ENCODE data around the gene APOE.
"Not testable (repeated sequence)": the region's sequence is repeated elsewhere in the genome, so short reads cannot be mapped to it uniquely, and the experiment has no call there.

APOE gene

DNA sequence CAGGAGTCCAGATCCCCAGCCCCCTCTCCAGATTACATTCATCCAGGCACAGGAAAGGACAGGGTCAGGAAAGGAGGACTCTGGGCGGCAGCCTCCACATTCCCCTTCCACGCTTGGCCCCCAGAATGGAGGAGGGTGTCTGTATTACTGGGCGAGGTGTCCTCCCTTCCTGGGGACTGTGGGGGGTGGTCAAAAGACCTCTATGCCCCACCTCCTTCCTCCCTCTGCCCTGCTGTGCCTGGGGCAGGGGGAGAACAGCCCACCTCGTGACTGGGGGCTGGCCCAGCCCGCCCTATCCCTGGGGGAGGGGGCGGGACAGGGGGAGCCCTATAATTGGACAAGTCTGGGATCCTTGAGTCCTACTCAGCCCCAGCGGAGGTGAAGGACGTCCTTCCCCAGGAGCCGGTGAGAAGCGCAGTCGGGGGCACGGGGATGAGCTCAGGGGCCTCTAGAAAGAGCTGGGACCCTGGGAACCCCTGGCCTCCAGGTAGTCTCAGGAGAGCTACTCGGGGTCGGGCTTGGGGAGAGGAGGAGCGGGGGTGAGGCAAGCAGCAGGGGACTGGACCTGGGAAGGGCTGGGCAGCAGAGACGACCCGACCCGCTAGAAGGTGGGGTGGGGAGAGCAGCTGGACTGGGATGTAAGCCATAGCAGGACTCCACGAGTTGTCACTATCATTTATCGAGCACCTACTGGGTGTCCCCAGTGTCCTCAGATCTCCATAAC lies at the start of gene APOE:
Gene APOE (plus strand): TSS at position 360 of the 724 bp plus-strand sequence. CDS start 829 bp downstream, outside the sequence.
- DNase-seq (ENCODE audit: low read depth in 1 of 2, low spot score in 1 of 2): no peak

- no peak for DNase-seq (ENCODE audit: low read depth in 1 of 2, low spot score in 1 of 2)
Observed at GRCh38 chr19:44856421-44857083, 49.0 kb upstream of the APOE start.

- DNase-seq (ENCODE audit: low read depth in 1 of 2, low spot score in 1 of 2): no peak
Observed at GRCh38 chr19:44857837-44858236, 47.8 kb upstream of the APOE start.

DNA sequence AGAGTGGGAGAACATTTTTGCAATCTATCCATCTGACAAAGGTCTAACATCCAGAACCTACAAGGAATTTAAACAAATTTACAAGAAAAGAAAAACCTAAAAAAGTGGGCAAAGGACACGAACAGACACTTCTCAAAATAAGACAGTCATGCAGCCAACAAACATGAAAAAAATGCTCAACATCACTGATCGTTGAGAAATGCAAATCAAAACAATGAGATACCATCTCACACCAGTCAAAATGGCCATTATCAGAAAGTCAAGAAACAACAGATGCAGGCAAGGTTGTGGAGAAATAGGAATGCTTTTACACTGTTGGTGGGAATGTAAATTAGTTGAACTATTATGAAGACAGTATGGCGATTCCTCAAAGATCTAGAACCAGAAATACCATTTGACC lies 44.0 kb upstream of the APOE start:
- not testable (repeated sequence) for DNase-seq (ENCODE audit: low read depth in 1 of 2, low spot score in 1 of 2)

DNA sequence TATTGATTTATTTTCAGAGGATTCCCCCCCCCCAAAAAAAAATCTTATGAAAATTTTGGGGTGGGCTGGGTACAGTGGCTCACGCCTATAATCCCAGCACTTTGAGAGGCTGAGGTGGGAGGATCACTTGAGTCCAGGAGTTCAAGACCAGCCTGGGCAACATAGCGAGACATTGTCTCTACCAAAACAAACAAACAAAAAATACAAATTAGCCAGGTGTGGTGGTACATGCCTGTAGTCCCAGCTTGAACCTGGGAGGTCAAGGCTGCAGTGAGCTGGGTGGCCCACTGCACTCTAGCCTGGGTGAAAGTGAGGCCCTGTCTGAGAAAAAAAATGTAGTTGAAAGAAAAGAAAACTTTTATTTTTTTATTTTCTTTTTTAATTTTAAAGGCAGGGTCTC lies 41.6 kb upstream of the APOE start:
- DNase-seq (ENCODE audit: low read depth in 1 of 2, low spot score in 1 of 2): no peak

GRCh38 chr19:44865196-44865767 lies 40.3 kb upstream of the APOE start:
- DNase-seq (ENCODE audit: low read depth in 1 of 2, low spot score in 1 of 2): no peak

DNA sequence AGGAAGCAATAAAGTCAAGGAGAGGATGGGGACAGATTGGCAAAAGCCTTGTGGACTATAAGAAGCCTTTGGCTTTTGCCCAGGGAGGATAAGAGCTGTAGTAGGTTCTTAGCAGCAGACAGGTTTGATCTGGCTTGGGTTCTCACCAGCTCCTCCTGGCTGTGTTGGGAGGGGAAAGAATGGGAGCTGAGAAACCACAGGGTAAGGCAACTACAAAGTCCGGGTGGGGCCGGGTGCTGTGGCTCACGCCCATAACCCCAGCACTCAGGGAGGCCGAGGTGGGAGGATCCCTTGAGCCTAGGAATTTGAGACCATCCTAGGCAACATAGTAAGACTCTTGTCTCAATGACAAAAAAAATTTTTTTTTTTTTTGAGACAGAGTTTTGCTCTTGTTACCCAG lies 38.9 kb upstream of the APOE start:
- DNase-seq (ENCODE audit: low read depth in 1 of 2, low spot score in 1 of 2): no peak

DNA sequence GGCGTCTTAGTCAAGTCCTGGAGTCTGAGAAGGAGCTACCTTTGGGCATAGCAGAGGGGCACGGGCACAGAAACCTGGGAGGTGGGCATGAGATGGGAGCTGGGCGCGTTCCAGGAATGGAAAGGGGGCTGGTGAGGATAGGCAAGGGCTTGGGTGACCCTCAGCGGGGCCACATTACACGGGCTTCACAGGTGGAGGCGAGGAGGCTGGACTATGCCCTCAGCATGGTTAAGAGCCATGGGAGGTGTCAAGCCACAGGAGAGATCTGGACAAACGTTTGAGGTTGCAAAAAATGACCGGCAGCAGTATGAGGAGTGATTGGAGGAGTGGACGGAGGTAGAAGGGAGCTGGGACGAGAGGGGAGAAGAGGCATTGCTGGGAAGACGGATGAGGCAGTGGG lies 38.0 kb upstream of the APOE start:
- DNase-seq (ENCODE audit: low read depth in 1 of 2, low spot score in 1 of 2): no peak

- DNase-seq (ENCODE audit: low read depth in 1 of 2, low spot score in 1 of 2): no peak
Observed at GRCh38 chr19:44869733-44870470, 35.7 kb upstream of the APOE start.

DNA sequence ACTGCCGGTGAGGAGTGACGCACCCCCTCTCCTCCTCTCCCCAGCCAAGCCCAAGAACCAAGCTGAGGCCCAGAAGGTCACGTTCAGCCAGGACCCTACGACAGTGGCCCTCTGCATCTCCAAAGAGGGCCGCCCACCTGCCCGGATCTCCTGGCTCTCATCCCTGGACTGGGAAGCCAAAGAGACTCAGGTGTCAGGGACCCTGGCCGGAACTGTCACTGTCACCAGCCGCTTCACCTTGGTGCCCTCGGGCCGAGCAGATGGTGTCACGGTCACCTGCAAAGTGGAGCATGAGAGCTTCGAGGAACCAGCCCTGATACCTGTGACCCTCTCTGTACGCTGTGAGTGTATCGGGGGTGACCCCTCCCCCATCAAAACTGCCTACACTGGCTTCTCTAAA lies 33.8 kb upstream of the APOE start:
- no peak for DNase-seq (ENCODE audit: low read depth in 1 of 2, low spot score in 1 of 2)

DNA sequence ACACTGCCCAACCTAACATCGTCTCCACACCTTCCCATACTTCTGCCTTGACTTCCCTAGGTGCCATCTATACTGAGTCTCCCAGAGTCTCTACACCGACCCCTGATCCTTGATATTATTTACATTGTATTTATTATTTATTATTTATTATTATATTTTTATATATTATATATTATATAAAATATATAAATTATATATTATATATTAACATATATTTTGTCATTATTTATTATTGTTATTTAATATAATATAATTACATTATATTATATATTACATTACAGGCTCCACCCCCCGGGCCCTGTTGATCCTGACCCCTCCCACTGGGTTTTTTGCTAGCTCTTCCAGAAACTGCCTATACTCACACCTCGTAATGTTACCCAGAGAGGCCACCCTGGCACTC lies 32.9 kb upstream of the APOE start:
- DNase-seq (ENCODE audit: low read depth in 1 of 2, low spot score in 1 of 2): no peak

DNA sequence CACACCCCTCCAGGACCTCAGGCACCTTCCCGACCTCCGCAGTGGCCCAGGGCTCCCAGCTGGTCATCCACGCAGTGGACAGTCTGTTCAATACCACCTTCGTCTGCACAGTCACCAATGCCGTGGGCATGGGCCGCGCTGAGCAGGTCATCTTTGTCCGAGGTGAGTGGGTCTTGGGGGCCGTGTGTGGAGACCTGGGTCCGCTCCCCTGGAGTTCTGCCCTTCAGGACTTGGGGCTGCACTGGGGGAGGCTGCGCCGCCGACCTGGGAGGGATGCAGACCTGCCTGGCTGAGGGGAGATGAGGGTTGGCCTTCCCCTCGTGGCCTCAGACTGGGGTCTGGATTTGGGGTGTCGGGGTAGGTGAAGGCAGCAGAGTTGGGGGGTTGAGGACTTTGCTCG lies 31.3 kb upstream of the APOE start:
- DNase-seq (ENCODE audit: low read depth in 1 of 2, low spot score in 1 of 2): no peak

GRCh38 chr19:44875666-44876451 lies 29.7 kb upstream of the APOE start:
- no peak for DNase-seq (ENCODE audit: low read depth in 1 of 2, low spot score in 1 of 2)

- no peak for DNase-seq (ENCODE audit: low read depth in 1 of 2, low spot score in 1 of 2)
Observed at GRCh38 chr19:44876930-44877535, 28.6 kb upstream of the APOE start.

DNA sequence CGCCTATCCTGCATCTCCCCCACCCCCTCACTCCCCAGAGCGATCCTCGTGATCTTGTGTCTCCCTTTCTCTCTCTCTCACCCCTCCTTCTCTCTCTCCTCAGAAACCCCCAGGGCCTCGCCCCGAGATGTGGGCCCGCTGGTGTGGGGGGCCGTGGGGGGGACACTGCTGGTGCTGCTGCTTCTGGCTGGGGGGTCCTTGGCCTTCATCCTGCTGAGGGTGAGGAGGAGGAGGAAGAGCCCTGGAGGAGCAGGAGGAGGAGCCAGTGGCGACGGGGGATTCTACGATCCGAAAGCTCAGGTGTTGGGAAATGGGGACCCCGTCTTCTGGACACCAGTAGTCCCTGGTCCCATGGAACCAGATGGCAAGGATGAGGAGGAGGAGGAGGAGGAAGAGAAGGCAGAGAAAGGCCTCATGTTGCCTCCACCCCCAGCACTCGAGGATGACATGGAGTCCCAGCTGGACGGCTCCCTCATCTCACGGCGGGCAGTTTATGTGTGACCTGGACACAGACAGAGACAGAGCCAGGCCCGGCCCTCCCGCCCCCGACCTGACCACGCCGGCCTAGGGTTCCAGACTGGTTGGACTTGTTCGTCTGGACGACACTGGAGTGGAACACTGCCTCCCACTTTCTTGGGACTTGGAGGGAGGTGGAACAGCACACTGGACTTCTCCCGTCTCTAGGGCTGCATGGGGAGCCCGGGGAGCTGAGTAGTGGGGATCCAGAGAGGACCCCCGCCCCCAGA lies 27.3 kb upstream of the APOE start:
- no peak for DNase-seq (ENCODE audit: low read depth in 1 of 2, low spot score in 1 of 2)

GRCh38 chr19:44879309-44880065 lies 26.1 kb upstream of the APOE start:
- DNase-seq (ENCODE audit: low read depth in 1 of 2, low spot score in 1 of 2): no peak

- DNase-seq (ENCODE audit: low read depth in 1 of 2, low spot score in 1 of 2): no peak
Observed at GRCh38 chr19:44882063-44882462, 23.5 kb upstream of the APOE start.

DNA sequence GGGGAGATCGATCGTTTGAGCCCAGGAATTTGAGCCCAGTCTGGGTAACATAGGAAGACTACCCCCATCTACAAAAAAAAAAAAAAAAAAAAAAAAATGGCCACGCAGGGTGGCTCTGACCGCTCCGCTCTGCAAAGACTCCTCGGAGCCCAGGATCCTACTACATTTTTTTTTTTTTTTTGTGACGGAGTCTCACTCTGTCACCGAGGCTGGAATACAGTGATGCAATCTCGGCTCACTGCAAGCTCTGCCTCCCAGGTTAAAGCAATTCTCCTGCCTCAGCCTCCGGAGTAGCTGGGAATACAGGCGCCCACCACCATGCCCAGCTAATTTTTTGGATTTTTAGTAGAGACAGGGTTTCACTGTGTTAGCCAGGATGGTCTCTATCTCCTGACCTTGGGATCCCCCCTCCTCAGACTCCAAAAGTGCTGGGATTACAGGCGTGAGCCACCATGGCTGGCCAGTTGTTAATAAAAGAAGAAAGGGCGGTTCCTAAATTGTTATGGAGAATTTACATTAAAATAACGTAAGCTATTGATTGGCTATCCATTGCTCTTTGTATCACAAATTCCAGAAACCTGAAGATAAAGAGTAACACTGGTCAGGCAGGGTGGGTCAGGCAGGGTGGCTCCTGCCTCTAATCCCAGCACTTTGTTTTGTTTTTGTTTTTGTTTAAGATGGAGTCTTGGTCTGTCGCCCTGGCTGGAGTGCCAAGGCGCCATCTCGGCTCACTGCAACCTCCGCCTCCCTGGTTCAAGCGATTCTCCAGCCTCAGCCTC lies 22.8 kb upstream of the APOE start:
- not testable (repeated sequence) for DNase-seq (ENCODE audit: low read depth in 1 of 2, low spot score in 1 of 2)
